Muscle layer of colon (tissue), 2 donors: ENCODE measurements around the gene SULT2B1.
"Not testable (repeated sequence)": the region's sequence is repeated elsewhere in the genome, so short reads cannot be mapped to it uniquely, and the experiment has no call there.

Experiments
- H3K27ac ChIP-seq: one replicate; pipeline ENCODE4 v1.7.0; 2013; ENCODE audit warnings: low read depth, mild to moderate bottlenecking, low read length, moderate library complexity
- H3K27me3 ChIP-seq, 2 donors: one replicate each; pipeline ENCODE4 v1.7.0; 2013; ENCODE audit warnings: low read length in 2 of 2, mild to moderate bottlenecking in 2 of 2; ENCODE audit not compliant: insufficient read depth in 2 of 2, control insufficient read depth in 1 of 2
- H3K36me3 ChIP-seq: one replicate; pipeline ENCODE4 v1.7.0; 2013; ENCODE audit warnings: mild to moderate bottlenecking, low read length; ENCODE audit not compliant: insufficient read depth
- H3K4me1 ChIP-seq: one replicate; pipeline ENCODE4 v1.7.0; 2013; ENCODE audit warnings: mild to moderate bottlenecking, low read length; ENCODE audit not compliant: insufficient read depth
- H3K4me3 ChIP-seq, 2 donors: one replicate each; pipeline ENCODE4 v1.7.0; 2013; ENCODE audit warnings: low read length in 2 of 2, low read depth in 1 of 2, mild to moderate bottlenecking in 1 of 2, moderate library complexity in 1 of 2
- H3K9ac ChIP-seq: one replicate; pipeline ENCODE4 v1.7.0; 2013; ENCODE audit warnings: low read length
- H3K9me3 ChIP-seq: one replicate; pipeline ENCODE4 v1.7.0; 2013; ENCODE audit warnings: mild to moderate bottlenecking, low read length
- donor health status: abdominal sarcoma.
- donor health status: Adenocarcinoma of cecum.

The SULT2B1 gene

GRCh38 chr19:48530770-48531169 lies 21.2 kb upstream of the SULT2B1 start:
- H3K9me3 ChIP-seq, result no peaks in the 10 kb centered on the region
- no peaks in the 10 kb centered on the region for H3K27me3 ChIP-seq
- H3K4me1 ChIP-seq, result no peaks in the 10 kb centered on the region
- H3K36me3 ChIP-seq, result no peaks in the 10 kb centered on the region
- H3K4me3 ChIP-seq, result no peak overlapping the region
- no peak overlapping the region for H3K27ac ChIP-seq
- no peak overlapping the region for H3K9ac ChIP-seq

DNA sequence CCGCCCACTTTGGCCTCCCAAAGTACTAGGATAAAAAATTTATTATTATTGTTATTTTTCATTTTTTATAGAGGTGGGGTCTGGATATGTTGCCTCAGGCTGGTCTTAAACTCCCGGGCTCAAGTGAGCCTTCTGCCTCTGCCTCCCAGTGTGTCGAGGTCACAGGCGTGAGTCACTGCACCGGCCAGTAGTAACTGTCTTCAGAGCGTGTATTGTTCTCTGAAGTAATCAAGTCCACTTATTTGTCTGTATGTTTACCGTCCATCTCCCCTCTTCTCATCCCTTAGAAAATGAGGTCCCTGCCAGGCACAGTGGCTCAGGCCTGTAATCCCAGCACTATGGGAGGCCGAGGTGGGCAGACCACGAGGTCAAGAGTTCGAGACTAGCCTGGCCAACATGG lies 18.2 kb upstream of the SULT2B1 start:
- no peak overlapping the region for H3K4me3 ChIP-seq
- no peaks in the 10 kb centered on the region for H3K27me3 ChIP-seq
- H3K27ac ChIP-seq, result no peak overlapping the region
- no peaks in the 10 kb centered on the region for H3K9me3 ChIP-seq
- no peaks in the 10 kb centered on the region for H3K4me1 ChIP-seq
- H3K36me3 ChIP-seq, result no peaks in the 10 kb centered on the region
- no peak overlapping the region for H3K9ac ChIP-seq

DNA sequence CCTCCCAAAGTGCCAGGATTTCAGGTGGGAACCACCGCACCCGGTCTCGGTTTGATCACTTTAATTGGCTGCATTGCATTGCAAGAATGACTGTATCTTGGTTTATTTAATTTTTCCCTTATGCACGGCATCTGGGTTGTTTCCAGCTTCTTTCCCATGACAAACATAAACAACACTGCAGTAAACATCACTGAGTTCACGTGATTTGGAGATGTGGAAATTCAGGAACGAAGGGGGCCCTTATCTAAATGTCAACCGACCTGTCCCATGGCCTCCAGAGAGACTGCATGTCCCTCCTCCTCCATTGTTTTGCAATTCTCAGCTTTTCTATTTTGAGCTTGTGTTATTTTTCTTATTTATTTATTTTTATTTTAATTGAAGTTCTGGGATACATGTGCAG lies 14.4 kb upstream of the SULT2B1 start:
- H3K4me1 ChIP-seq, result no peaks in the 10 kb centered on the region
- H3K27me3 ChIP-seq, result no peaks in the 10 kb centered on the region
- H3K9ac ChIP-seq, result no peak overlapping the region
- H3K27ac ChIP-seq, result no peak overlapping the region
- H3K9me3 ChIP-seq, result no peaks in the 10 kb centered on the region
- H3K36me3 ChIP-seq, result no peaks in the 10 kb centered on the region
- no peak overlapping the region for H3K4me3 ChIP-seq

GRCh38 chr19:48538057-48538456 lies 13.9 kb upstream of the SULT2B1 start:
- not testable (repeated sequence) for H3K9me3 ChIP-seq, H3K4me3 ChIP-seq, H3K4me1 ChIP-seq

DNA sequence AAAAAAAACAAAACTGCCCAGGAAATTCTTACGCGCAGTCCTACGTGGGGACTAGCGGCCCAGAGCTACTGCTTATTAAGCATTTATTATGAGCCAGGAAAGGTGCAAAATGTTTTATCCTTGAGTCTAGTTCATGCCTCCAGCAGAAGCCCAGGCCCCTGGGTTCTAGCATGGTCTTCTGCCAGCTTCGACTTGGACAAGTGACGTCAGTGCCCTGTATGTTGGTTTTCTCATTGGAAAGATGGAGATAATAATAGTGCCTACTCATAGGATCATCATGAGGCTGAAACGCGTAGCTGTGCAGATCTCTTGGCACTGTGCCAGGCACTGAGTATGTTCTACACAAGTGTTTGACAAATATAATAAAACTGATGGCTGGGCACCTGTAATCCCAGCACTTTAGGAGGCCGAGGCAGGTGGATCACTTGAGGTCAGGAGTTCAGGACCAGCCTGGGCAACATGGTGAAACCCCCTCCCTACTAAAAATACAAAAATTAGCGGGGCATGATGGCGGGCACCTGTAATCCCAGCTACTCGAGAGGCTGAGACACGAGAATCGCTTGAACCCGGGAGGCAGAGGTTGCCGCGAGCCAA lies 12.4 kb upstream of the SULT2B1 start:
- Histone ChIP-seq H3K9me3 (no peaks in the 10 kb centered on the region), H3K9ac (no peak overlapping the region), H3K36me3 (no peaks in the 10 kb centered on the region), H3K4me3 (no peak overlapping the region), H3K27ac (no peak overlapping the region), H3K27me3 (peaks cover 0 to 4% of the 10 kb centered on the region in 2 donors), H3K4me1 (no peaks in the 10 kb centered on the region)

More at GRCh38 chr19:48538057-48538456, 13.9 kb upstream of the SULT2B1 start:
- not testable (repeated sequence) for H3K27me3 ChIP-seq, H3K27ac ChIP-seq, H3K9ac ChIP-seq, H3K36me3 ChIP-seq

GRCh38 chr19:48540110-48540509 lies 11.9 kb upstream of the SULT2B1 start:
- H3K4me3 ChIP-seq, result no peak overlapping the region
- H3K27me3 ChIP-seq, result peaks cover 0 to 8% of the 10 kb centered on the region in 2 donors
- no peaks in the 10 kb centered on the region for H3K36me3 ChIP-seq
- no peaks in the 10 kb centered on the region for H3K4me1 ChIP-seq
- H3K27ac ChIP-seq, result no peak overlapping the region
- H3K9me3 ChIP-seq, result no peaks in the 10 kb centered on the region
- no peak overlapping the region for H3K9ac ChIP-seq

DNA sequence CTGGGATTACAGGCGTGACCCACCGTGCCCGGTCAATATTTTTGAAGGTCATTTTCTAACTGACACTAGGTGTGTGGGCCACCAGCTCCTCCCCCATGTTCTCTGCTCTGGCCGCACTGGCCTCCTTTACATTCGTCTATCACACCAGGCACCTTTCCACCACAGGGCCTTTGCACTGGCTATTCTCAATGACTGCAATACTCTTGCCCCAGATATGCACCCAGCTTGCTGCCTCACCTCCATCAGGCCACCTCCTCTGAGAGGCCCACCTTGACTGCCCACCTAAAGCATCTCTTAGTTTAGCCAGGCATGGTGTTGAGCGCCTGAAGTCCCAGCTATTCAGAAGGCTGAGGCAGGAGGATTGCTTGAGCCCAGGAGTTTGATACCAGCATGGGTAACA lies 10.2 kb upstream of the SULT2B1 start:
- Histone ChIP-seq H3K4me1 (no peaks in the 10 kb centered on the region), H3K27me3 (peaks cover 0 to 13% of the 10 kb centered on the region in 2 donors)

GRCh38 chr19:48543121-48543710 lies 8.8 kb upstream of the SULT2B1 start:
- no peaks in the 10 kb centered on the region for H3K36me3 ChIP-seq
- H3K9me3 ChIP-seq, result no peaks in the 10 kb centered on the region
- peaks cover 0 to 13% of the 10 kb centered on the region in 2 donors for H3K27me3 ChIP-seq
- H3K4me1 ChIP-seq, result no peaks in the 10 kb centered on the region
- H3K27ac ChIP-seq, result no peak overlapping the region
- H3K4me3 ChIP-seq, result no peak overlapping the region
- H3K9ac ChIP-seq, result no peak overlapping the region

More for the DNA sequence above, 10.2 kb upstream of the SULT2B1 start:
- Histone ChIP-seq H3K9me3 (no peaks in the 10 kb centered on the region), H3K36me3 (no peaks in the 10 kb centered on the region), H3K9ac (no peak overlapping the region), H3K4me3 (no peak overlapping the region), H3K27ac (no peak overlapping the region)

DNA sequence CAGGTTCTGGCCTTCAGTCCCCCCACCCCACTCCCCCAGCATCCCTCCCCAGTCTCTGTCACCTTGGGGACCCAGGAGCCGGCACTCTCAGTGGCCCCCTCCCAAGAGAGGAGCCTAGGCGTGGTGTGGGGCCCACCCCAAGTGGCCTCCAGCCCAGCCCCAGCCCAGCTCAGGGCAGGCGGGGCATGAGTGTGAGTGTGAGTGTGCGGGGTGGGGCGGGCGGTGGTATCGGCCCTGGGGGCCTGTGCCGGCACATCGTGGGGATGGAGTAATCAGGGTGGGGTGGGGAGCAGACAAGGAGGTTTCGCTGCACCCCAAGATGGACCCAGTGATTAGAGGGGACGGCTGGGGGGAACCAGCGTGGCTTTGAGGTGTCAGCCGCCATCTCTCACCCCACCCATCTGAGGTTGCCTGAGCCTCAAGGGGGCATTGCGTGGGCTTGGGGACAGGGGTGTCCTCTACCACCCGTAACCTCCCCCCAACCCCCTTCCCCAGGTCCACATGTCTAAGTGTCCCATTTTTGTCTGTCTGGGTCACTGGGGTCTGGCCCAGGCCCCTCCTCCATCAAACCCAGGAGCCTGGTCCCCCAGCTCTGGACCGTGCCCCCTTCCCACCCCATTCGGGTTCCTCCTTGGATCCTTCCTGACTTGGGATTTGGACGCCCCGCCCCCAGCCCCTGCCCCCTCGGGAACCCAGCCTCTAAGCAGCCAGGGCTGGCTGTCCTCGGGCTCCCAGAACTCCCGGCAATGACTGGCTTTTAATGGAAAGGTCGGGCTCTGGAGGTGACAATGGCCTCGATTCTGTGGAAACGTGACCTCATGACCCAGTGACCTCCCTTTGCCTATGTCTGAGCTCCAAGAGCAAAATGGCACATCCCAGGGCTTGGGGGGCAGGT lies 6.9 kb upstream of the SULT2B1 start:
- H3K27me3 ChIP-seq, result peaks cover 0 to 13% of the 10 kb centered on the region in 2 donors
- H3K4me3 ChIP-seq, result no peak overlapping the region
- no peak overlapping the region for H3K27ac ChIP-seq
- no peaks in the 10 kb centered on the region for H3K9me3 ChIP-seq
- no peaks in the 10 kb centered on the region for H3K4me1 ChIP-seq
- no peaks in the 10 kb centered on the region for H3K36me3 ChIP-seq
- no peak overlapping the region for H3K9ac ChIP-seq

DNA sequence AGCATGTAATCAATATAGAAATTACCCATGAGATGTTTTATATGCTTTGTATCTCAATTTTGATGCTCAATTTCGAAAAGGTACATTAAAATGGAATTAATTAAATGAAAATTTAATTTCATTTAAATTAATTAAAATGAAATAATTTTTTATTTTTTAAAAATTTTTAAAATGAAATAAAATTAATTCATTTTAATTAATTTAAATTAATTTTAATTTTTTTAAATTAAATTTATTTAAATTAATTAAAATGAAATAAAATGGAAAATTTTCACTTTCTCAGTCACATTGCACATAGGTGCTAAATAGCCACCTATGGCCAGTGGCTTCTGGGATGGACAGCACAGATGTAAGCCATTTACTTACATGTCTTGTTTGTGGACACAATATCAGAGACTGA lies 4.2 kb upstream of the SULT2B1 start:
- Histone ChIP-seq H3K36me3 (no peaks in the 10 kb centered on the region), H3K9ac (no peak overlapping the region), H3K27ac (no peak overlapping the region), H3K4me3 (no peak overlapping the region), H3K4me1 (no peaks in the 10 kb centered on the region), H3K9me3 (no peaks in the 10 kb centered on the region), H3K27me3 (peaks cover 0 to 13% of the 10 kb centered on the region in 2 donors)

GRCh38 chr19:48548253-48548911 lies 3.6 kb upstream of the SULT2B1 start:
- Histone ChIP-seq H3K36me3 (no peaks in the 10 kb centered on the region), H3K9ac (no peak overlapping the region), H3K4me3 (no peak overlapping the region), H3K27ac (no peak overlapping the region), H3K27me3 (peaks cover 0 to 11% of the 10 kb centered on the region in 2 donors), H3K4me1 (no peaks in the 10 kb centered on the region), H3K9me3 (no peaks in the 10 kb centered on the region)
